Fibroblast of the conjunctiva (primary cell): Measurements from ENCODE around the gene HCRTR2.
"Not testable (repeated sequence)": the region's sequence is repeated elsewhere in the genome, so short reads cannot be mapped to it uniquely, and the experiment has no call there.

Experiments used
- DNase-seq: peaks from one replicate; pipeline ENCODE4 v3.0.0-alpha.2; 2010; ENCODE audit warnings: low read depth

Gene HCRTR2

DNA sequence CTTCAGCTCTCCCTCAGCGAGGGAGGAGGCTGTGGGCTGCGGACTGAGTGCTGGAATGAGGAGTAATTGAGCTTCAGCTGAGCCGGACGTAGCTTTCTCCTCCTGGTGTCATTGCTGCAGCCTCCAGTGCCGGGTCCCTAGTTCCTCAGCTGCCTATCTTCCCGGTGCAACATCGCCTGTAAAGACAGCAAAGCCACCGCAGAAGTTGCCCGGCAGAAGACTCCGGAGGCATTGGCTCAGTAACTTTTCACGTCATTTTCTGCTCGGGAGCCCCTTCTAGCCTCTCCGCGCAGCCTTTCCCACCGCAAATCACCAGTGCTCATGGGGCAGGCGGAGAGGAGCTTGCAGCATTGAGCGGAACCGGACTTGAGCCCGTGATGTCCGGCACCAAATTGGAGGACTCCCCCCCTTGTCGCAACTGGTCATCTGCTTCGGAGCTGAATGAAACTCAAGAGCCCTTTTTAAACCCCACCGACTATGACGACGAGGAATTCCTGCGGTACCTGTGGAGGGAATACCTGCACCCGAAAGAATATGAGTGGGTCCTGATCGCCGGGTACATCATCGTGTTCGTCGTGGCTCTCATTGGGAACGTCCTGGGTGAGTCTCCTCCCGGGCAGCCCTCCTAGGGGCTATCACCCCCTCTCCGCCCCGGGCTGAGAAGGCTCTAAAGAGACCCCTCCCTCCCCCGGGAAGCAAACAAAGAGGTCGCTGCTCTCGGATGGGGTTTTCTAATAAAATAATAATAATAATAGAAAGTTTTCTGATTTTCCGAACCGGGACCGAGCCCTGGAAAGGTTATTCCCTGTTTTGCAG is at the start of gene HCRTR2:
HCRTR2 (plus strand) TSS at position 305 of the 816 bp plus-strand sequence; CDS start at position 378, 73 bp downstream.
- no peak for DNase-seq

DNA sequence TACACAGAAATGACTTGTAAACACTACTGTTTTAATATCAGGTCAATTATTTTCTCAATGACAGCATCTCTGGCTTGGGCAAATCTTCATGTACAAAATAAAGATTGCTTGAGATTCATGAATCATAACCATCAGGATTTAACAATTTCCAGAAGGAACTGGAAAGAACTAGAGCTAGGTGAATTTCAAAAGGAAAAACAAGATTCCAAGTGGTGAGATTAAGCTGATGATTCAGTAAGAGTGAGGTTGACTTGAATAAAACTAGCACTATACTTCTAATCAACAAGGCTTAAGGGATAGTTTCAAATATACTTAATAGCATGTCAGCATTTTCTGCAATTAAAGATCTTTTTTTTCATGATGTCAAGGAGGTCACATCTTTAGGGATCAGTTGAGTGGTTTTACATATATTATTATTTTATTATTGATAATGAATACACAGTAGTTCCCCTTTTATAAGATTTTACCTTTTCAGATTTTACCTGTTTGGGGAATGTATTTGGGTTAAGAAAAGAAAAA is 43.5 kb upstream of the HCRTR2 start:
- no peak for DNase-seq

DNA sequence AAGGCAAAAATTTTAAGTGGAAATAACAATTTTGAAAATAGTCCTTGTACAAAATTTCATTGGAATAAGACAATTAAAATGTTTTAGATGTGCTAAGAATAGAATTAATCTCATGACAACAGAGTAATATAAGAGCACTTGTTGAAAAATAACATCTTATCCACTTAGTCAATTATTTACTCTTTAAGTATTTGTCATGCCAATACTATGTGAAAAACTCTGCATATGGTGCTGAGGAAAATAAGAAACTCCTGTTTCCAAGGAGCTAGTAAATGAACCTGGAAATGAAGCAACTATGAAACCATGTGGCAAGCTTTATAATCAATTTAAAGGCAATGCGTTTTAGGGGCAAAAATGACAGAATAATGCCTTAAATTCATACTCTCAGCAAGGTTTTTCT is 42.7 kb upstream of the HCRTR2 start:
- DNase-seq, result no peak

DNA sequence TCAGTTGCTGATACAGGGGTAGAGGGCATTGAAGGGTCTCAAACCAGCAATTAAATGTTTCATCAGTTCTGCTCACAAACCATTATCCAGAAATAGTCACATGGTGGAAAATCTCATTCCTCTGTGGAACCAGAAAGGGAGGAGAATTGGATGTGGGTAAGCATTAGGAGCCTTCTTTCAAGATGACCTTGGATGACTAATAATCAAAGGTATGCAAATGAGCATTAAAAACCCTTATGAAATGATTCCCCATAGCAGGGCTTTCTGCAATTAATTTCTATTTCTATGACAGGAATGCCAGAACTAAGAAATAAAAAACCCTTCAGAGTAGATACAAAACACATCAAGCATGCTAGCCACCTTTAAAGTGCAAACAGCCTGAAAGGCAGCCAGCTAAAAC is 37.4 kb upstream of the HCRTR2 start:
- no peak for DNase-seq

DNA sequence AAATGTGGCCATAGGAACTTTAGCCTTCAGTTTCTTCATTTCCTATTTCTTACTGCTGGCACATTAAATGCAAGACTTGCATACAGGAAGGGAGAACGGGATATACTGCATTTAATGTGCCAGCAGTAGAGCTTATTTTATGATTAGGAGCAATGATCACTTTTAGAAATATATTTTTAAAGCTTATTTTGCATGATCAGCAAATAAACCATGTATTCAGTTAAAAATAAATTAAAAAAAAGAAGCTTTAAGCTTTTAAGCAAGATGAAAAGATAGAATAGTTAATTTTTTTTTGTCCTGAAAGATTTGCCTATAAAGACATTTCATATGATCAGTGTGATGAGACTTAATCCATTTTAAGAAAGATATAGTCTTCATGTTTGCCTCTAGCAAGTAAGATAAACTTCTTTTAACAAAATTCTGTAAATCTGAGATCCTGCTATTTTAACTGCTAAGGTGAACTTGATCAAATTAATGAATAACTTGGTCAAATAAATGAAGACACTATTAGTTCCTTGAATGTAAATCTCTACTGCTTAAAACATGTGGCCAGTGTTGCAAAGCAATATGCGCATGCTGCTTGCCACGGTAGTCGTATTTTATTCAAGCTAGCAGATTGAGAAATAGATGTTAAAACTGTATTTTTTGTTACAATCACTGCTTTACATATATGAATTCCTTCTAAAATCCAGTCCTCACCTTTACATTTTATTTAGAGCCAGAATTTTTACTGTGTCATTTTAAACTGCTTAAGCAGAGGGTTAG is 36.2 kb upstream of the HCRTR2 start:
- DNase-seq, result no peak

DNA sequence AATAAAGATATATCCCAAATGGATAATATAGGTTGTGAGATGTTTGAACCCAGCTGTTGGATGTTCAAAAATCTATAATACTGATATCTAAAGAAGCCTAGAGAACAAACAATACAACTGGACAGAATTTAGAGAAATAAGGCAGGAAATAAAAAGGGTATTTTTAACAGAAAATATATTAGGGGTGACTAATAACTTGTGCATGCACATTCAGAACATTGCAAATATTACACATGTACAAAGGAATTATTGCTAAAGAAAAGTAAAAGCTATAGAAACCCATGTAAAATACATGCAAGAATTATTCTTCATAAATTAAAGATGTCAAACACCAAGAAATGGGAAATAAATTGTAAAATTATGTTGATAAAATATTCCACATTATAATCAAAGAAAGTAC is 32.7 kb upstream of the HCRTR2 start:
- DNase-seq, result no peak

DNA sequence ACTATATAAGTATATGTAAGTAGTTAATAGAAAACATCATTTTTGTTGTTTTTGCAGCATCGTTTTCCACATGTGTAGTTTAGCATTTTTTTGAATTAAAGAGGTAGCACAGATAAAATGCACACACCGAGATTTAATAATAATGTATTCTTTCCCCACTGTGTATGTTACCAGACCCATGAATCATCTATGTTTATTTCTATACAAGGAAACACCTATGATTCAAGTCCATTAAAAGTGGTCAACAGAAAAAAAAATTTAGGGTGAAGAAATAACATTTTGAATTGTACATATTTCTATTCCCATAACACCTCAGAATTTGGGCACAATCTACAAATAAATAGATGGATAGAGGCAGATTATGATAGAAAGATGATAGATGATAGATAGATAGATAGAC is 31.7 kb upstream of the HCRTR2 start:
- no peak for DNase-seq

DNA sequence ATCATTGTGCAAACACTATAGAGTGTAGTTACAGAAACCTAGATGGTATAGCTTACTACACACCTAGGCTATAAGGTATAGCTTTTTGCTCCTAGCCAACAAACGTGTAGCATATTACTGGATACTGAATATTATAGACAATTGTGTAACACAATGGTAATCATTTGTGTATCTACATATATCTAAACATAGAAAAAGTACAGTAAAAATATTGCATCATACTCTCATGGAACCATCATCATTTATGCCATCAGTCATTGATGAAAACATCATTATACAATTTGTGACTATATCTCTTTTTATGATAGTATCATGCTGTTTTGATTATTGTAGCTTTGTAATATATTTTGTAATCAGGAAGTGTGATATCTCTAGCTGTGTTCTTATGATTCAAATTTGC is 21.0 kb upstream of the HCRTR2 start:
- no peak for DNase-seq

DNA sequence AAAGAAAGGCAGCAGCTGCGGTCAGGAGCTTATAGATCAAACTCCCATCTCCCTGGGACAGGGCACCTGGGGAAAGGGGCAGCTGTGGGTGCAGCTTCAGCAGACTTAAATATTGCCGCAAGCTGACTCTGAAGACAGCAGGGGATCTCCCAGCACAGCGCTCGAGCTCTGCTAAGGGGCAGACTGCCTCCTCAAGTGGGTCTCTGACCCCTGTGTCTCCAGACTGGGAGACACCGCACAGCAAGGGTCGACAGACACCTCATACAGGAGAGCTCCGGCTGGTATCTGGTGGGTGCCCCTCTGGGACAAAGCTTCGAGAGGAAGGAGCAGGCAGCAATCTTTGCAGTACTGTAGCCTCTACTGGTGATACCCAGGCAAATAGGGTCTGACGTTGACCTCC is 15.5 kb upstream of the HCRTR2 start:
- not testable (repeated sequence) for DNase-seq

DNA sequence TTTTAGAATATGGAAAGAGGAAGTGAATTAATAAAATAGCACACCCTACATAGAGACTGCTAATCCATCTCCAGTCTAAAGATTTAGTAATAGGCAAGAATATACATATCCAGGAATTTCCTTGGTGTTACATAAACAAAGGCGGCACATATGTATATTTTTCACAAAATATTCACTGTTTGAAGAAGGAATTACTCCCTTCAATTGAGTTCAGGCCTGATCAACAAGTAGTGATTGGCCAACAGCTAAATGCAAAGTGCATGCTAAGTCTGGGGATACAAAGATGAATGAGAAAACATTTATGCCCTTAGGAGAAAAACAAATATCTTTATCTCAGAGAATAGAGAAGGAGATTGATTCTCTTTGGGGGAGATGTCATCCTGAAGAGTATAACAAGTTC is 6.5 kb upstream of the HCRTR2 start:
- DNase-seq, result no peak

DNA sequence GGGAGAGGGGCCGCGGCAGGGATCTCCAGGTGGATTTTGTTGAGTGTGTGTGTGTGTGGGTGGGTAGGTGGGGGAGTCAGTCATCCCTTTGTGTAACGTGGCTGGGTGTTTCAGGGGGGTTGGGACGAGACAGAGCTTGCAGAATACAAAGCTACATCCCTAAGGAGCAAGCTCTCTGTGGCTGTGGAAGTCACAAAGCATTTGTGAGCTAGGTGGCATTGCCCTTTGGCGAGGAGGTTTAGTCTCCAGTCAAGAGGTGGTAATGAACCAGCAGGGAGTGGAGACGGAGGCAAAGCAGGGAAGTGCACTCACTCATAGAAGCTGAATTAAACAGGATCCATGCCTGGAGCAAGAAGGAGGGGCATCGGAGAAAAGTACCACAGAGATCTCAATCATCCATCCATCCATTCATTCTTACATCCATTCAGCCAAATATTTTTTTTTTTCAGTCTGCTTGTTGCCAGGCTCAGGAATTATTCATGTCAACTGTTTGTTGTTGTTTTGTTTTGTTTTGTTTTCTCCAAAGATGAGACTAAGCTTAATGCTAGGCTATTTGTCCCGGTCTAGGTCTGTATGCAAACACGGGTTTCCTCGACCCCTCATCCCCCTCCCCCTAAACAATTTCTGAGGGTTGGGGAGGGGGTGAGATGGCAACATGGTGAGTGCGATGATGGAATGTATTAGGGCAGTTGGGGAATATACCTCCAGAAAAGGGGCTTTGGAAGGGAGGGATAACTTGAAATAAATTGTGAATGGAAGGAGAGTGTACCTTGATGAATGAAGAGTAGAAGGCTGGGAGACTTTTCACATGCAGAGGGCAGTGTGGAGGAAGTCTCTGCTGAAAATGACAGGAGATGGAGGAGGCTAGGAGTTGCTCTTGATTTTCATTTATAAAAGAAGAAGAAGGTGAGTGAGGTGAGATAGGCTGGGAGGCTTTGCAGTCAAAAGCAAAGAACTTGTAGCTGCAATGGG is 1.0 kb downstream of the HCRTR2 start:
- no peak for DNase-seq

DNA sequence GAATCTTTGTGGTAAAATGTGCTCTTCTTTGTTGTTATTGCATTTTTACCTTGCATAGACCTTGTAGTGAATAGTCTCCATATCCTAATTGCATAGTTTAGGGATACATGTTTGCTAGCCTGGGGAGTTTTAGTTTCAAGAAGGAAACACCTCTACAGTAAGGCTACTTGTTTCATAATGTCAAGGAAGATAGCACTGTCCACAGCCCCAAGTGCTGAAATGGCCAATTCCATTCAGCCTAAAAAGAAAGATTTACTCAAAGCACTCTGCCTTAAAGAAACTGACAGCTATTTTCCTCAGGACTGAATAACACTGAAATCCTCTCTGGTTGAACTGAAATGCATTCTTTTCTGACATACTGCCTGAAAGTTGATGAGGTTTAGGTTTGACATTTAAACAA is 2.6 kb downstream of the HCRTR2 start:
- DNase-seq, result no peak

DNA sequence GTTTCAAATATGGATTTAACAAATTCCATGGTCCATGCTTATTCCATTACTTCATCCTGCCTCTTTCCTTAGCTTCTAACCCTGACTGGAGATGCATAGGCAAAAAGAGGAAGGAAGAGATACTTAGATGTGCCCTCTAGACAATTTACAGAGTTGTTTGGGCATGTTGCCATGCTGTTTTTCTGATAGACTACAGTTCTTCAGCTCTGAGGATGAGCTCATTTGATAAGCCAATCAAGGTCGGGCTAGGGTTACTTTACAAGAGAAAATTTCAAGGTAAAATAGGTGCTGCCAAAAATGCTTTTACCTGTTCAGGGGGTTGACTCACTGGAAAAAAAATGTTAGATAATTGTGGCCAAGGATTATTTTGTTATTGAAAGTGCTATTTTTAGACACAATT is 5.9 kb downstream of the HCRTR2 start:
- DNase-seq, result no peak

DNA sequence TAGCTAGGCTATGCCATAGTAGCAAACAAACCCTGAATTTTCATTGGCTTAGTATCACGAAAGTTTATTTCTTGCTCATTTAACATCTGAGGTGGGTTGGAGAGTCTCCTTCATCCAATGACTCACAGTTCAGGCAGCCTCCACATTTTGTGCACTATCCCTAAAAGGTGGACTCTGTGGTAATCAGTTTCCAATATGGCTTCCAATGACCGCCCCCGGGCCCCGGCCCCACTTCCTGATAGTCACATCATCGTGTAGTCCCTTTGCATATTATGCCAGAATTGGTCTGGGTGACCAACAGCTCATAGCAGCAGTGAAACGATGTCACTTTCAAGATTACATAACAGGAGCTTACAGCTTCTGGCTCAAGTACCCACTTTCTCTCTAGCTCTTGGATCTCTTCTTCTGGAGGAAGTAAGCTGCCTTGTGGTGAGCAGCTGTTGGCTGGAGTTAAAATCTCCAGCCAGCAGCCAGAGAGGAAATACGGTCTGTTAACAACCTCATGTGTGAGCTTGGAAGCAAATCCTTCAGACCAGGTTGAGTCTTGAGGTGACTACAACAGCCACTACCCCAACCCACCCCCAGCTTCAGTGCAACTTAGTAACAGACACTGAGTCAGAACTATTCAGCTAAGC is 7.8 kb downstream of the HCRTR2 start:
- no peak for DNase-seq

DNA sequence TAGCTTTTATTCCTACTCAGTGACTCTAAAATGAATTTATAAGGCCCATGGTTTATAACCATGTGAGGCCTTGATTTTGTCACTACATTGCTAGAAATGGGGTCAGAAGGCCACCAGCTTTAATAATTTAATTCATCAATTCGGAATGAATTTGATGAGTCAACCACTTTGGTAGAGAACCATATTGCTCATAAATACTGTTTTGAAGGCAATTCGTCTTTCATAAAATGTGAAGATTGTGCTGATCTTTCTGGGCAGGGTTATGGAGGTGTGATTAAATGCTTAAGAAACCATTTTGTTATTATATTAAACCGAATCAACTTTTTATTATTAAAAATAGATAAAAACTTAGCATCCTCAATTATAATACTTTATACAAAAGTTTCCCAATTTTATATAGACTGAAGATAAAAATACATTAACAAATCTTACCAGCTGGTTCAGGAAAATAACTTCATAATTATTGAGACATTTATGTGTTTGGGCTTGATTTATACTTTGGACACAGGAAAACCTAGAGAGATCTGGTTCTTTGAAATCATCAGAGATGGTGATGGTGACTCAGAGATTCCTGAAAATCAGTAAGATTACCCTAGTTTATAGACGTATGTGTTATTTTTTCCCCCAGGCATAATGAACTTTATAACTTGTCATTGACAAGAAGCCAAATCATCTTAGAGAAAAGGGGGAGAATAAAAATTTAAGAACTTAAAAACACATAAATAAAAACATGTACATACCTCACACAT is 10.6 kb downstream of the HCRTR2 start:
- DNase-seq, result no peak

DNA sequence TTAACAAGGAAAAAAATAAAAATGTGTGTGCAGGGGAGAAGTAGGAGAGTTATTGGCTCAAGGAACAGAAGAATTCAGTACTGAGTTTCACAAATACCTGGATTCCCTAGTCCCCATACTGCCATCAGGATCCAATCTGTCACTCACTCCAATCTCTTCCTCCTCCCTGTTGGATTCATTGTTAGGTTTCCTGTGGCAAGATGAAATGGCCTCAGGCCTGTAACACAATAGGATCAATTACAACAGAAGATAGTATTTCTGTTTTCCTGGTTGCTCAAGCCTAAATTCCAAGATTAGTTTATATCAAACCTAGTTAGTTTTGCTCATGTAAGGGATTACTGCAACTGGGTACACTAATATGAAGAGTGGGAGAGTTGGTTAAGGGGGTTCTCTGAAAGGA is 24.4 kb downstream of the HCRTR2 start:
- DNase-seq, result no peak

DNA sequence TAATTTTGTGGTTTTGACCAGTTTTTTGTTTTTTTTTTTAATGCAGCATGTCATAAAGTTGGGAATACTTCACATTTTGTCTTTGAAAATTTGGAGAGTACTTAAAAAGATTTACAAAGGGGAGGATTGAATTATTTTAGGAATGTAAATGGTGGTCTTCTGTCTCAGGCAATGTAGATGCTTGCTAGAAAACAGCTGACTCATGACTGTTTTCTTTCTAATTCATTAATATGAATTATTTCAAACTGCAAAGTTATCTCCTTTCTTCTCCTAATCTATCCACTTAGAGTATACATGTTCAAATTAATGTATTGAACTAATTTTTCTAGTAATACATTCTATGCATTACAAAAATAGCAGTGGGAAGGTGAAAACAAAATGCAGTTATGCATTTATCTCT is 24.9 kb downstream of the HCRTR2 start:
- DNase-seq, result no peak

DNA sequence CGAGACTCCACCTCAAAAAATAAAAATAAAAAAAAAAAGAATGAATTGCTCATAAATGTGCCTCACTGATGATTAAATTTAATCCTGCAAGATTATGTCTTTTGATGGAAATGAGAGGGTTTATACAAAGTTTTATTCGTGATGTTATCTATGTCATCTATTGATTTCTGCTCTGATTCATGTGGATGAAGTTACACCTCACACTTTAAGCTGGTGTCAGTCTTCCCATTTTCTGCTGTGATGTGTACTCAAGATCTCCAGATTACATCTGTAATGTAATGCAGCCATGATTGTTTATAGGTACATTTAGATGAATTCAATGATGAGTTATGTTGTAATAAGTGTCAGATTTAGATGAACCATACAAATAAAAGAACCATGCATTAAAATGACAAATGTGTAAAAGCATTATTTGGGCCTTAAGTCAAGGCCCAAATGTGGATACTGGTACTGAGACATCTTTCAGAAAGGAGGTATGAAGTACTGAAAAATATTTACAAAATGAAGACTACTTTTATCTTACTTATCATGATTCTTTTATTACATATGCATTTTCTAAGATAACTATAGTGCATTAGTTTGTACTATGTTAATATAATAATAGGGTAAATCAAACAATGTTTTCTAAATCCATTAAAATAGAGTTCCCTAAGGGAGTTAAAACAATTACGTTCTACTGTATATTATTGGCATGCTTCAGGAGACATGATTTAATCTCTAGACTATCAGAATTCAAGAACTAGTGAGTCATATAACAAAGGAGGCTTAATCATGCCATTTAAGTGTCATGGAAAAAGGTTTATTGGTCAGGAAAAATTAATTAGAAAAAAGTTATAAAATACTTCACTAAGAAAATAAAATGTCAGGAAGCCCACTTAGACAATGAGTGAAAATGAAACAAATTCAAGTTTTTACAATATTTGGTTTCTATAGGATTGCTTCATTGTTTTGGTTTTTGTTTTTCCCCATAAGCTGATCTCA is 34.5 kb downstream of the HCRTR2 start:
- no peak for DNase-seq

DNA sequence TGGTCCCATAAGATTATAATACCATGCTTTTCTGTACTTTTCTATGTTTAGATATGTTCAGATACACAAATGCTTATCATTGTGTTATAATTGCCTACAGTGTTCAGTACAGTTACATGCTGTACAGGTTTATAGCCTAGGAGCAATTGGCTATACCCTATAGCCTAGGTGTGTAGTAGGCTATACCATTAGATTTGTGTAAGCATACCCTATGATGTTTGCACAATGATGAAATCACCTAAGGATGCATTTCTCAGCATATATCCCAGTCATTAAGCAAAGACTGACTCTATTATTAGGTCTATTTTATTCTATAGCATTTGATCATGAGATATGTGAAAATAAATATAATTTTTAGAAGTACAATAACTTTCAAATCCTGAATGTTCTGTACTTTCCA is 36.6 kb downstream of the HCRTR2 start:
- DNase-seq, result no peak

DNA sequence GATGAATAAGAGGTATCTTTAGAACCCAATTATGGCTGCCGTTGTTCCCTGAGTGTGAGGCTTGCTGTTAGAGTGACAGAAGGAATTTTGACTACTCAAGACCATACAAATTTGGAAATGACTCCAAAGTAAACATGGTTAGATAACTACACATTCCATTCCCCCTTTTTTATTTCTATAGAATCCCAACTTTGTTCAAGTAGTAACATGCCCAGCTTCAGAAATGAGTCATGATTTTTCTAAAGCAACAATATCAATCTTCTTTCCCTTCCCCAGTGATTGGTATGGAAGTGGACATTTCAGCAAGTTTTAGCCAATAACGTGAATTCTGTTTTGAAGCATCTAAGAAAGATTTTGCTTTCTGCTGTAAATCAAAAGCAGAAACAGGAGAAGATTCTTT is 37.8 kb downstream of the HCRTR2 start:
- DNase-seq, result no peak
